AG20443 (cell line): ENCODE results near the gene RAB8A.
"Not testable (repeated sequence)": the region's sequence is repeated elsewhere in the genome, so short reads cannot be mapped to it uniquely, and the experiment has no call there.

Experiments
- DNase-seq: peaks from one replicate; pipeline ENCODE4 v3.0.0; 2012; ENCODE audit warnings: low spot score, mixed read lengths

Gene RAB8A

DNA sequence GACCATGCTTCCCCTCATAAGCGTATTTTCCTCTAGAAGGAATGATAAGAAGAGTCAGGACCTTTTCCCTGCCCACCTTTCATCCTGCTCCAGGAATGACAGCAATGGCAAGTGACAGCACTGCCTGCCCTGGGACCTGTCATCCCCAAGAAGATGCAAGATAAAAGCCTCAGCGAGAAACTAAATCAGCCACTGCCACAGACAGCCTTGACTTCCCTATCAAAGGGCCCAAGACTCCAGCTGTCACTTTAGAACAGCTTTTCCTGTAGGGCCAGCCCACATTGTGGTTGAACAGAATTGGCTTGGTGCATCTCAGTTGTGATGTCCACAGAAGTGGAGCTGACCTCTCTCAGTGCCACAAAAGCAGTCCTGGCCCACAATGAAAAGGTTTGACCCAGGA is 1.1 kb downstream of the RAB8A start:
- no peak for DNase-seq

DNA sequence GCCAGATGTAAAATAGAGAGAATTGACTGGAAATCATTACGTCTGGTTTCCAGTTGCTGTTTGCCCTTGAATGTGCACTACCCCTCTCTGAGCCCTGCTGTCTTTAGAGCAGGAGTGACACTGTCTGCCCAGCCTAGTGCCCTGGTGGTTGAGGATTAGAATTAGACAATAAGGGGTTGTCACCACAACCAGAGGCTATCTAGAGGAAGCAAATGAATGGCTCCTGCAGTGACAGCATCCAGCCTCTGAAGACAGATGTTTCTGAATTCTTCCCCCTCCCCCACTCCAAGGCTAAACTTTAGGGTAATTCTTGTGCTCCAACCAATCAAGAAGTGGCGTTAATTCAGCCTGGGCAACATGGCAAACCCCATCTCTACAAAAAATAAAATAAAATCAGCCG is 2.0 kb downstream of the RAB8A start:
- DNase-seq = no peak

DNA sequence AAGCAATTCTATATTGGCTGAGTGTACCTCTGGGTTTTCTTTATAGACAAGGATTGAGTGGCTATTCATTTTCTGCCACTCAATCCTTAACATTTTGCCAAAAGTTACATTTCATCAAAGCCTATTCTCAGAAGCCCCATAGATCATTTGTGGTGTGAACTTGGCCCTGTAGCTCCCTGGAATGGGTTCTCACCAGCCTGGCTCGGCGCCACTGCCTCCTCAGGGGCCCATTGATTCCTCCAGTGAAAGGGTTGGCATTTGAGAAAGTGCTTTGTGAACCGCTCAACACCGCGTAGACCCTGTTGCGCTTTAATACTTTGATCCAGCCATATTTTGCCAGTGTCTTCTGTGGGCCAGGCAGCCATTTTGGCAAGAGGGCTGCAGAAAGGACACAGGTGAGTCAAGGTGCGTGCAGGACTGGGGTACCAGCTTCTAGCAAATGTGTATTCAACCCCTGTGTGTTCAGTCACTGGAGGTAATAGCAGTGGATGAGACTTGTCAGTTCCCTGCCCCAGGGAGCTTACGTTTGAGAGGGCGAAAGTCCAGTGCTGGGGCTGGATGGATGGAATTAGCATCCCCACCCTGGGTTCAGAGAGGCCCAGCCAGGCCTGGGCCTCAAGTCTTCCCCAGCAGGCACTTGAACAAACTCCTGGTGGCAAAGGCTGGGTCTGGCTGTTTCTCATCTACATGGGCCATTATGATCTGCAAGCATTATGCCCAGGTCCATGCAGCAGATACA is 3.8 kb downstream of the RAB8A start:
- DNase-seq = no peak

DNA sequence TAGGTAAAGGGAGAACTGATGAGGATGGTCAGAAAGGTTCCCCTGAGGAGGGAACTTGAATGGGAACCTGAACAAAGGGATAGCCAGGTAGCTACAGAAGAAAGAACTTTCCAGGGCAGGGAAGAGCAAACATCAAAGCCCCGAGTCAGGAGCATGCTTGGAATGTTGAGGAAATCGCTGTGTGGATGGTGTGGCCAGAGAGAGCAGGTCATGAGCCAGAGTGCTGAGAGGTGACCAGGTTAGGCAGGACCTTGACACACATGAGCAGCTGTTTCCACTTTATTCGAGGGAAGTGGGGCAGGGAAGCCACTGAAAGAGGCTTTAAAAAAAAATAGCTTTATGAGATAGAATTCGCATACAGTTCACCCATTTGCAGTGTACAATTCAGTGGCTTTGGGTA is 4.4 kb downstream of the RAB8A start:
- DNase-seq = no peak

DNA sequence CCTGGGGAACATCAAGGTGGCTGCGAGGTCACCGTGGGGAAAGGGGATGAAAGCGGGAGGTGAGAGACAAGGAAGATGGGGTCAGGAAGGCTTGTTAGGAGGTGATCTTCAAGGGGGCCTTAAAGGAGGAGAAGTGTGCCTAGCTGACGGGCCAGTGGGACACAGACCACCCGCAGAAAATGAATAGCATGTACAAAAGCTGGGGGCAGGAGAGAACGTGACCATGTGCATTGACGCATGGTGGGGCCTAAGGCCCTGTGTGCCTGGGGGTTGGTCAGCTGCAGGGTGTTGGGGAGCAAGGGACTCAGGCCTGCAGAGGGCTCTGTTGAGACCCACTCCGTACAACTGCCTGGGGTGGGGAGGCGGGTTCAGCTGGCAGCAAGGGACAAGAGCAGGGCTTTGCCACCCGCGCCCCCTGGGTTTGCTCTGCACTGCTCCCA is 5.9 kb downstream of the RAB8A start:
- no peak for DNase-seq

DNA sequence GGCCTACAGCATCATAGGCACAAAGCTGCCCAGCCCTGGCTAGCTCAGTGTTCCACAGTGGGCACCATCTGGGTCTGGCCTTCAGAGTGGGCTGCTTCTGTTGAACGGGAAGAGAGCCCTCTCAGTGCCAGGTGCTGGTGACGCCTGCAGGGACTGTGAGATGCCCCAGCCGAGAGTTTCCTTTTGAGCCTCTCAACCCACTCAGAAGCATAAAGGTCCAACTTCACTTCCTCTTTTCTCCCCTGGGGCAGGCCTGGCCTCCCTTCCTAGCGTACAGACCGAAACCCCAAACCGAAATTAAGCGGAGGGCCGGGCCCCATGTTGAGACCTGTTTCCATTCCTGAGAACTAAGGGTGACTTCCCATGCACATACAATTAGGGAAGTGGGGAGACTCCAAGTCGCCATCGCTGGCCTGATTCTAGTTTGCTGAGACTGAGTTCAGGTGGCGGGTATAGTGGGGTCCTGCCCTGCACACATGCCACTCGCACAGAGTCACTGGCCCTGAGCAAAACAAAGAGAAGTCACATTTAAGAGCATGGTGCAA is 6.9 kb downstream of the RAB8A start:
- DNase-seq = no peak

DNA sequence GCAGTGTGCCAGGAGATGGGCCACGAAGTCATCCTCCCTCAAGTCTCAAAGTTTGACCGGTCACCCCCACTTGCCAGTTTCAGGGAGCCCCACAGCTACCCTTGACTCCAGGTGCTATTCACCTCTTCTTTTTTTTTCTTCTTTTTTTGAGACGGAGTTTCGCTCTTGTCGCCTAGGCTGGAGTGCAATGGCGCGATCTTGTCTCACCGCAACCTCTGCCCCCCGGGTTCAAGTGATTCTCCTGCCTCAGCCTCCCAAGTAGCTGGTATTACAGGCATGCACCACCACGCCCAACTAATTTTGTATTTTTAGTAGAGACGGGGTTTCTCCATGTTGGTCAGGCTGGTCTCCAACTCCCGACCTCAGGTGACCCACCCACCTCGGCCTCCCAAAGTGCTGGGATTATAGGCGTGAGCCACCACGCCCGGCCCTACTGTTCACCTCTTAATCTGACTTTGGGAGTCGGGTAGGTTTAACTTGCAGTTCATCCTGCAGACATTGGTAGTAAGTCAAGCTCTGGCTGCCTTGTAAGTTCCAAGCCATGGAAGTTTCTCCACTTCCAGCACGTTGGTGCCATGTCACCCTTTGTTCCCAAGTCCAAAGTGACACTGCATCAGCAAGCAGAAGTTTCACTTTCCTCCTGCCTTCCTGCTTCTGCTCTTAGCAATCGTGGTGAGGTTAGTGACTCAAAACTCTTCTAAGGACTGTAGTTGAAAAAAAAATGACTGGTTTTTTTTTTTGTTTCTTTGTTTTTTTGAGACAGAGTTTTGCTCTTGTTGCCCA is 7.6 kb downstream of the RAB8A start:
- not testable (repeated sequence) for DNase-seq

DNA sequence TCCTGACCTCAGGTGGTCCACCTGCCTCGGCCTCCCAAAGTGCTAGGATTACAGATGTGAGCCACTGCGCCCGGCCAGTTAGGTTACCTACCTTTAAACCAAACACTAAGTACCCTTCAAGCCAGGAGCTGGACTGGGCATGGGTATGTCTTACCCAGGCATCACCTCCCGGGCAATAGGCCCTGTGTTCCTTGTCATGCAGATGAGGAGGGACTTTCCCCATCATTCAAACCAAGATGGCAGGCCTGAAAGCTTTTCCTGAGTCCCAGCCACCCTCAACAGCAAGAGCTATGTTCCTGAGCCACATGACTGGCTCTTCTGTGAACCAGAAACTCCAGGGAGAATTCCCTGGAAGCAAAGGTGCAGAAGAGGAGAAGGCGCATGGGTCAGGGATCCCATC is 9.5 kb downstream of the RAB8A start:
- DNase-seq = no peak

DNA sequence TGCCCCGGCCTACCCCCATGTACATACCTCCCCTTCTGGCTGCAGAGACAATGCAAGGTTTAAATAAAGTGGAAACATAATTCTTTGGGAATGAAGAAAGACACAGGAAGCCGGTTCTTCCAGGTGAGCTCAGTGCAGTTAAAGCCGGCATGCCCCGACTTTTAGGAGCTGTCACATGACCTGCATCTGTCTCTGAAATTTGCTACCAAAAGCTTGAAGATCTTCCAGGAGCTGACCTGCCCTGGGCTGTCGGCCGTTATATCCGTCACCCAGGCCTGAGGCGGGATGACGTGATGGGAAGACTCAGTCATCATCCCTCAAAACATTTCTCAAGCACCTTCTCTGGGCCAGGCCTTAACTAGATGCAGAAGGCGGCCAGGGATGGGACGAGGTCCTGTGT is 10.3 kb downstream of the RAB8A start:
- no peak for DNase-seq

DNA sequence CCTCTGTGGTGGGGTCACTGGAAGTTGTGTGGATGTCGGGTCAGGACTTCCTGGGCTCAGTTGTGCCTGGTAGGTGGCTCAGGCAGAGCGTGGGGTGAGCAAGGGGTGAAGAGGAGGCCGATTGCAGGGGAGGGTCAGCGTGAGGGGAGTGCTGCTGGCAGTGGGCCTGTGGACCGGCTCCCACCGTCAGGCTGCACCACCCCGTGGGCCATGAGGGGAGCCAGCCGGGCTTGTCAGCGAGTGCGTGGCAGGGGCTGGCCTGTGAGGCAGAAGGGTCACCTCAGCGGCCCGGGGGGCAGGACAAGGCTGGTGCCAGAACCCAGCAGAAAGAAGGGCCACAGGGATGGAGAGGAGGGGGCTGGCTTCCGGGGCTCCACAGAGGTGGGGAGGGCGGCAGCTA is 13.3 kb downstream of the RAB8A start:
- no peak for DNase-seq

DNA sequence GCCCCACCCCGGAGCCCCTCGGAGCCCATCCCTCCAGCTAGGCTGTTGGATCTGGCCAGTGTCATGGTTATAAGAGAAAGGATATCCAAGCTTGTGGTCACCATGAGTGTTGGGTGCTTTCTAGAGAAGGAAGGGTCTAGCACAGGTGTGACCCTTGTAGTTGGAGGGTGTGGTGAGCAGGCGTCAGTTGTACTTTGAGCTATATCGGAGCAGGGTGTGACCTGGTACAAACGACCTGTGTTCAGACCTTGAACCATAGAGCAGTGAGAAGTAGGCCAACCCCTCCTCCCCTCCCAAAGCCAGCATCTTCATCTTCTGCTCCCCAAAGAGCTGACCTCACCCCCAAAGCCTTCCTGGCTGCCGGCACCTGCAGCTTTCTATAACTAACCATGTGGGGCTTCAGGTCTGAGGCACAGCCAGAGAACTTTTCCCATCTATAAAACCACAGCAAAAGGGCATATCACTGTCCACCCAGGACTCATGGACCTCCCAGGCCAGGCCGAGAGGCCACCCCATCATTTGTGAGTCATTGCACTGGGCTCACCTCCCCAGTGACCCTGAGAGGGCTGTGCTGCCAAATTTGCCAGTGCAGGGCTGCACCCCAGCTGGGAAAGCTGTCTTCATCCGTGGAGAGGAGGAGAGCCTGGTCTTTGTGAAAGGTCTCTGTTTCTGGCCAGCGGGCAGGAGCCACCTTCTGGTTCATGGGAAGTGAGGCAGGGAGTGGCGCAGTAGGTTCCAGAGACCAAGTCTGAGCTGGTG is 14.2 kb downstream of the RAB8A start:
- no peak for DNase-seq

DNA sequence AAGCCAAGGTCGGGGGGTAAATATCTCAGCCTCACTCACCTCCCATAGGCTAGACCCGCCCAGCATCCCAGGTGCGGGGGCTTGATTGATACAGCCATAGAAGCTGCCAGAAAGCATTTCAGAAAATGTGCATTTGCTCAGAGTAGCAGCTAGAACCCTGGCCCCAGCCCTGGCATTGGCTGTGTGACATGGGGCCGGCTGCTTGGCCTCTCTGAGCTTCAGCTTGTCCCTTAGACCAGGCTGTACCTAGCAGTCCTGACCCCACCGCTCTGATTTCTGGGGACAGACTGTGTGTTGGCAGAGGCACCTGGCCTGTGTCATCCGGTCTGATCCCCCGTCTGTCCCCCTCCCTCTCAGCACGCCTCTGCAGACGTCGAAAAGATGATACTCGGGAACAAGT is 15.4 kb downstream of the RAB8A start:
- no peak for DNase-seq

DNA sequence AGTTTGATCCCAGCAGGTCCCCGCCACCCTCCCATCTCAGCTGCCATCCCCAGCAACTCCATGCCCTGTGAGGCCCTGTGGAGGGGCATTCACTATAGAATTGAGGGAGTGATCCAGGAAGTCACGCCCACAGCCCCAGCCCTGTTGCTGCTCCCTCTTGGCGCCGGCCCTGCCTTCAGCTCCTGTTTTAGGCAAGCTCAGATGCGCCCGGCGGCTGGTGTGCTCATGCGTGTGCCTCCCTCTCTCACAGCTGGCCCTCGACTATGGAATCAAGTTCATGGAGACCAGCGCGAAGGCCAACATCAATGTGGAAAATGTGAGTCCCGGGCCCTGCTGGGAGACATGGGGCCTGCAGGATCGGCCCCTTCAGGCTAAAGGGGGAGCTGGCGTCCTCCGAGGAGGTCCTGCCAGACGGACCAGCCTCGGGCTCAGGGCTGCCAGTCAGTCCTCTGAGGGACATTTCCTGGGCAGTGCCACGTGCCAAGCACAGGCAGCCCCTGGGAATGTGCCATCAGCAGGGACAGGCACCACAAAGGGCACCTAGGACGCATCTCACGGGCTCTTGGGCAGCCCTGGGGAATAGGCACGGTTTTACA is 16.2 kb downstream of the RAB8A start:
- no peak for DNase-seq

DNA sequence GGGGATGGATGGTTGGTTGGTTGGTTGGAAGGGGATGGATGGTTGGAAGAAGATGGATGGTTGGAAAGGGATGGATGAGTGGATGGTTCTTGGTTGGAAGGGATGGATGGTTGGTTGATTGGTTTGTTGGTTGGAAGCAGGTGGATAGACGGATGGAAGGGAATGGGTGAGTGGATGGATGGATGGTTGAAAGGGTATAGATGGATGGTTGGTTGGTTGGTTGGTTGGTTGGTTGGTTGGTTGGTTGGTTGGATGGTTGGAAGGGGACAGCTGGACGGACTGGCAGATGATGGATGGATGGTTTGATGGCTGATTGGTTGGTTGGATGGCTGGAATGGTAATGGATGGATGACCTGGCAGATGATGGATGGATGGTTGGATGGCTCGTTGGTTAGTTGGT is 20.0 kb downstream of the RAB8A start:
- no peak for DNase-seq

DNA sequence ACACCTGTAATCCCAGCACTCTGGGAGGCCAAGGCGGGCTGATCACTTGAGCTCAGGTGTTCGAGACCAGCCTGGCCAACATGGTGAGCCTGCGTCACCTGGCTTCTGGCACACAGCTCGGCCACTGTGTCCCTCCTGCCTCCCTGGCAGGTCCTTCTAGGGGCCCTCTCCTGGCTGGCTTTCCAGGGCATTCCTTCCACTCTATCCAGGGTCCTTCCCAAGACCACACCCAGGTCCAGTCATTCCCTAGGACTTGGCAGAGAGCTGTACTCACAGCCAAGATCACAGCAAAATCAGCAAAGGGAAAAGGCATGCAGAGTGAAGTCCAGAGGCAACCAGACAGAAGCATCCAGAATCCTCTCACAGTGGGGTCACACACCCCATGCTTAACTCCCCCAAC is 22.1 kb downstream of the RAB8A start:
- DNase-seq = peak; percentile 61

DNA sequence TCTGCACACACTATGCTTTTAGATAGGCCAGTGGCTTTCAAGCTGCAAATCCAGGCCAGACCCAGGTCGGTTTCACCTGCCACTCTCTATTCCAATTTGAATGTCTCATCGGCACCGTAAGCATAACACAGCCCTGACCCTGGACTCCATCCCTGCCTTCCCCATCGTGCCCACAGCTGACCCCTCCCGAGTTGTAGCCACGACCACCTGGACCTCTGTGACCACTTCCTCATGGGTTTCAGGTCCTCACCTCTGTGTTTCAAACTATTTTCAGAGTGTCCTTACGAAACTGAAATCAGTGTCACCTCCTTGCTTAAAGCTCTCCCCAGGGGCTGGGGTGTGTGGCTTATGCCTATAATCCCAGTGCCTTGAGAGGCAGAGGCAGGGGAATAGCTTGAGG is 22.8 kb downstream of the RAB8A start:
- no peak for DNase-seq

DNA sequence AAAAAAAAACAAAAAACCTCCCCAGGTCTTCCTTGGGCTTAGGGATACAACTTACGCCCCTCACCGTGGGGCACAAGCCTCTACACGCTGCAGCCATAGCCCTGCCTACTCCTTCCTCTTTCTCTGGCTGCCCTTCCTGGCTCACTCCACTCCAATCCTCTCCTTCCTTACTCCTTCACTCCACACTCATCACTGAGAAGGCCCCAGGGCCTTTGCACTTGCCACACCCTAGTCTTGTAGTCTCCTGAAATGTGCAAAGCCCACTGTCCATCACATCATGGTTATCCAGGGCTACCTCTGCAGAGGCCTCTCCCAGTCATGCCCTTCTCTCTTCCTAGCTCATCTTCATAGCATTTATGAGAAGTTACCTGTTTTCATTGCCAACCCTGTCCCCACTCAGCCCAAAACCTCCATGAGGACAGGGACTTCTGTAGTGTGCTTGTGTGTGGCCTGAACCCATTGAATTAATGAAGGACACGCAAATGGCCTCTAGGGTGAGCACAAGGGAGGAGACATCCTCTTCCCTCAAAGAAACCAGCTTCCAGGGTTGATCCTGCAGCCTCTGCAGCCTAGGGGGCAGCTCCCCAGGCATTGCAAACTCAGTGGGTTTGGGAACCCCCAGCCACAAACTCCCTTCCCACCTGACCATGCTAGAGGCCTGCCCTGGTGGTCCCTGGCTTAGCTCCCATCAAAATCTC is 23.9 kb downstream of the RAB8A start:
- DNase-seq = no peak

DNA sequence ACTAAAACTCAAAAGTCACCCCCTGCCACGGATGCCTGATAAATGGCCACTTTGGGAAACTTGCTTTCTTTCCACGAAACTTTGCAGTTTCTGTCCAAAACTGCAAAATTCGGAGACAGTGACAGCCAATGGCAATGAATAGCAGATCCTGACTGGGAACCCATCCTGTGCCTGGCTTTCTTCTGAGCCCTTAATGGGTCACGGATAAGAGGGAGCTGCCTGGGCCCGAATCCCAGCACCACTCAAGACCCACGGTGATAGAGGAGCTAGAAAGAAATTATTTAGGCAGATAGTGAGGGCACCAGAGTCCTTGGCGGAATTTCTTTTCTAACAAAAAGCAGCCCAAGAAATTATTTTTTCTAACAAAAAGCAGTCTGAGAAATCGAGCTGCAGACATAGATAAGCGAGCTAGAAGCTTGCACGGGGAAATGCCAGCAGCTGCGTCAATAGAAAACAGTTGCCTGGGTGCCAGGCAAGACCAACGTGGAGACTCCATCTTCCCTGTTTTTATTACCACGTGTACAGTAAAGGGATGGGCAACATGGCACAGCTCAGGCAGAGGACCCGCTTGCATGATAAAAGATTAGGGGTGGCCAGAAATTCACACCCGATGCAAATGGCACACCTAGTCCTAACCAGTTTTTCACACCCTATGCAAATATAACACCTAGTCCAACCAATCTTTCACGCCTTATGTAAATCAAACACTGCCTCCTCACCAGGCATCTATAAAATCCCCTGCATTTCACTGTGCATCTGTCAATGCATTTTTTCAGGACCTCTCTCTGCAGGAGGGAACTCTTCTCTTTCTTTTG is 24.7 kb downstream of the RAB8A start:
- DNase-seq = no peak

DNA sequence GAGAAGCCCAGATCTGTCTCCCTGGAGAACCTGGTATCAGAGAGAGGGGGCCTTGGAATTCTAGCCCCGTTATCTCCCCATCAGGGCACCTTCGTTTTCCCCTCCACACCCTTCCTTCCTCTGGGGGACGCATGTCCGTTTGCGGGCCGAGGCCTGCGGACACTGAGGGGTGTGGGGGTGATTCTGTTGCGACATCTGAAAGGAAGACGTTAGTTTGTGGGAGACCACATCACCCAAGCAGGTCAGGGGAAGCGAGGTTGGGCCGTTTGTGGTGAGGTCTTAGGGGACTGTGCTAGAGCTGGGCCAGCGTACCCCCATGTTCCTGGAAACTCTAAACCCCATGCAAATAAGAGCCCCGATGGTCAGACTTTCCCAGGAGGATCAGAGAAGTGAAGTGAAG is 28.1 kb downstream of the RAB8A start:
- no peak for DNase-seq

DNA sequence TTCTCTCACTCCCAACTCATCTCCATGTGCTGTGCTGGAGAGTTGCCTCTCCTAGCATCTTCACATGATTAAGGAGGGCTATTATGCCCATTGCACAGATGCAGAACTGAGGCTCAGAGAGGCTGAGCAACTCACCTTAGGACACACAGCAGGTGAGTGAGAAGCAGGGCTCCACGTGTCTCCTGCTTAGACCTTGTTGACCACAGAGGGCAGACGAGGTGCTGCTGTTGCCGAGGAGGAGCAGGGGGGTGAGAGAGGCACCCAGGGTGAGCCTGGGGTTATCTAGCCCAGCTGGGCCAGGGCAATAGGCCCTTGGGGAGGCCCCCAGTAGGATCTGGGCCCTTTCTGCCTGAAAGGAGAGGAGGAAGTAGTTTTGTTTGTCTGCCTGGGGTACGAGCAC is 29.4 kb downstream of the RAB8A start:
- DNase-seq = no peak
